H9 (cell line): ENCODE data around the gene DEUP1. TPM values are rescaled to one million over a fixed set of nuclear protein-coding genes. Genes with fewer than 3 reads are reported as not detected.

Experiments used
- DNase-seq: peaks from one replicate; pipeline ENCODE4 v3.0.0-alpha.2; 2017
- H2AFZ ChIP-seq: one replicate; pipeline ENCODE4 v1.6.1; 2013; ENCODE audit warnings: mild to moderate bottlenecking, low read length, control low read depth, moderate library complexity
- H2AK5ac ChIP-seq: 2 replicates; pipeline ENCODE4 v1.6.1; 2013; ENCODE audit warnings: low read length, control low read depth, mixed read lengths; ENCODE audit not compliant: insufficient read length
- H2BK120ac ChIP-seq: one replicate; pipeline ENCODE4 v1.6.1; 2013; ENCODE audit warnings: low read depth, mild to moderate bottlenecking, low read length, control low read depth, inconsistent platforms; ENCODE audit not compliant: poor library complexity, severe bottlenecking
- H2BK12ac ChIP-seq: 2 replicates; pipeline ENCODE4 v1.6.1; 2013; ENCODE audit warnings: low read length, control low read depth, mixed read lengths, low read depth; ENCODE audit not compliant: insufficient read length
- H2BK15ac ChIP-seq: 2 replicates; pipeline ENCODE4 v1.6.1; 2013; ENCODE audit warnings: low read depth, low read length, control low read depth
- H2BK20ac ChIP-seq: one replicate; pipeline ENCODE4 v1.6.1; 2013; ENCODE audit warnings: low read depth, mild to moderate bottlenecking, low read length, control low read depth, inconsistent platforms; ENCODE audit not compliant: poor library complexity, severe bottlenecking
- H2BK5ac ChIP-seq: 2 replicates; pipeline ENCODE4 v1.6.1; 2013; ENCODE audit warnings: low read length, control low read depth, mixed read lengths; ENCODE audit not compliant: insufficient read length
- H3K14ac ChIP-seq: 2 replicates; pipeline ENCODE4 v1.6.1; 2013; ENCODE audit warnings: low read length, control low read depth; ENCODE audit not compliant: insufficient read depth
- H3K18ac ChIP-seq: 2 replicates; pipeline ENCODE4 v1.6.1; 2013; ENCODE audit warnings: low read depth, mild to moderate bottlenecking, mixed read lengths, low read length, control low read depth; ENCODE audit not compliant: insufficient read length
- H3K23ac ChIP-seq: 2 replicates; pipeline ENCODE4 v1.6.1; 2013; ENCODE audit warnings: low read length, control low read depth, mixed read lengths, low read depth; ENCODE audit not compliant: insufficient read length
- H3K23me2 ChIP-seq: 2 replicates; pipeline ENCODE4 v1.6.1; 2013; ENCODE audit warnings: low read depth, mild to moderate bottlenecking, mixed read lengths, low read length, control low read depth; ENCODE audit not compliant: insufficient read length, poor library complexity, severe bottlenecking
- H3K27ac ChIP-seq: 2 replicates; pipeline ENCODE4 v1.5.1; 2013; ENCODE audit warnings: low read length, control low read depth, mixed read lengths, low read depth; ENCODE audit not compliant: insufficient read length
- H3K27me3 ChIP-seq: 2 replicates; pipeline ENCODE4 v1.6.1; 2013; ENCODE audit warnings: low read length, control low read depth, inconsistent platforms; ENCODE audit not compliant: insufficient read depth
- H3K4ac ChIP-seq: 2 replicates; pipeline ENCODE4 v1.6.1; 2013; ENCODE audit warnings: low read depth, mild to moderate bottlenecking, control low read depth, inconsistent platforms, low read length, moderate library complexity
- H3K4me1 ChIP-seq: 2 replicates; pipeline ENCODE4 v1.6.1; 2013; ENCODE audit warnings: low read length, control low read depth, inconsistent platforms; ENCODE audit not compliant: insufficient read depth
- H3K4me2 ChIP-seq: 2 replicates; pipeline ENCODE4 v1.6.1; 2013; ENCODE audit warnings: low read length, control low read depth, mixed read lengths; ENCODE audit not compliant: insufficient read length, insufficient read depth
- H3K56ac ChIP-seq: 2 replicates; pipeline ENCODE4 v1.6.1; 2013; ENCODE audit warnings: low read depth, mild to moderate bottlenecking, mixed read lengths, low read length, control low read depth; ENCODE audit not compliant: insufficient read length
- H3K79me1 ChIP-seq: 2 replicates; pipeline ENCODE4 v1.6.1; 2013; ENCODE audit warnings: low read depth, mild to moderate bottlenecking, moderate library complexity, low read length, control low read depth, inconsistent platforms; ENCODE audit not compliant: insufficient read depth, poor library complexity, severe bottlenecking
- H3K79me2 ChIP-seq: 2 replicates; pipeline ENCODE4 v1.6.1; 2013; ENCODE audit warnings: low read length, control low read depth, inconsistent platforms; ENCODE audit not compliant: insufficient read depth
- H3K9ac ChIP-seq: 2 replicates; pipeline ENCODE4 v1.6.1; 2013; ENCODE audit warnings: low read length, control low read depth, mixed read lengths; ENCODE audit not compliant: insufficient read length; ENCODE audit errors: extremely low read depth
- H3K9me3 ChIP-seq: one replicate; pipeline ENCODE4 v1.6.1; 2013; ENCODE audit warnings: low read depth, low read length, inconsistent platforms; ENCODE audit not compliant: control insufficient read depth
- H3T11ph ChIP-seq: one replicate; pipeline ENCODE4 v1.6.1; 2013; ENCODE audit warnings: mild to moderate bottlenecking, low read length, control low read depth, inconsistent platforms
- H4K20me1 ChIP-seq: one replicate; pipeline ENCODE4 v1.6.1; 2013; ENCODE audit not compliant: control insufficient read depth, insufficient read length, insufficient read depth
- H4K5ac ChIP-seq: 2 replicates; pipeline ENCODE4 v1.6.1; 2013; ENCODE audit warnings: low read depth, mild to moderate bottlenecking, mixed read lengths, low read length, control low read depth; ENCODE audit not compliant: insufficient read length
- H4K8ac ChIP-seq: replicated peaks from 2 replicates; pipeline ENCODE4 v1.6.1; 2013; ENCODE audit warnings: low read length, control low read depth, mixed read lengths, low read depth; ENCODE audit not compliant: insufficient read length
- H4K91ac ChIP-seq: 2 replicates; pipeline ENCODE4 v1.6.1; 2013; ENCODE audit warnings: low read depth, mild to moderate bottlenecking, moderate library complexity, mixed read lengths, low read length, control low read depth; ENCODE audit not compliant: insufficient read length
- H3K27ac Mint-ChIP-seq, 3 experiments: 2 replicates in 2 of 3; 3 replicates in 1 of 3; pipeline ENCODE4 v1.8.0; 2020 to 2021; ENCODE audit warnings: mixed read lengths in 3 of 3, mild to moderate bottlenecking in 1 of 3, moderate library complexity in 1 of 3
- H3K27me3 Mint-ChIP-seq: 2 replicates; pipeline ENCODE4 v1.8.0; 2021; ENCODE audit warnings: low read depth, mild to moderate bottlenecking, moderate library complexity, mixed read lengths
- H3K36me3 Mint-ChIP-seq, 3 experiments: 2 replicates in 2 of 3; 3 replicates in 1 of 3; pipeline ENCODE4 v1.8.0; 2020 to 2021; ENCODE audit warnings: low read depth in 3 of 3, mixed read lengths in 3 of 3; ENCODE audit not compliant: insufficient read depth in 1 of 3
- H3K4me1 Mint-ChIP-seq, 2 experiments: 2 replicates each; pipeline ENCODE4 v1.8.0; 2020; ENCODE audit warnings: mixed read lengths in 2 of 2
- H3K4me3 Mint-ChIP-seq, 2 experiments: 2 replicates in 1 of 2; 3 replicates in 1 of 2; pipeline ENCODE4 v1.8.0; 2020 to 2021; ENCODE audit warnings: mild to moderate bottlenecking in 2 of 2, mixed read lengths in 2 of 2, moderate library complexity in 1 of 2
- H3K9me3 Mint-ChIP-seq, 2 experiments: 2 replicates in 1 of 2; 3 replicates in 1 of 2; pipeline ENCODE4 v1.8.0; 2020; ENCODE audit warnings: mild to moderate bottlenecking in 2 of 2, mixed read lengths in 2 of 2, moderate library complexity in 1 of 2
- WGBS: extraction: QIAGEN DNeasy Blood & Tissue Kit; methylation state at CpG from one replicate; pipeline ENCODE4 v1.1.7; 2013; ENCODE audit warnings: missing lambda C conversion rate, low lambda C conversion rate, mixed read lengths; ENCODE audit not compliant: insufficient read length; ENCODE audit errors: extremely low coverage; 5-methylcytosine and 5-hydroxymethylcytosine counted together
- total RNA-seq: library from RNA; stranded (reverse); gene quantifications from 2 replicates; pipeline ENCODE4 v1.2.1, GENCODE V29; 2021
- TF ChIP-seq, protein P1 (sequence below): fragments of 200-600 bp; sonication (generic); conservative IDR thresholded peaks from 3 replicates; pipeline ENCODE4 v1.8.0; 2021; ENCODE audit warnings: antibody characterized with exemption, mild to moderate bottlenecking

DEUP1 gene
- total RNA-seq, 1 experiment from 2014 or later: 0.22 TPM

DNA sequence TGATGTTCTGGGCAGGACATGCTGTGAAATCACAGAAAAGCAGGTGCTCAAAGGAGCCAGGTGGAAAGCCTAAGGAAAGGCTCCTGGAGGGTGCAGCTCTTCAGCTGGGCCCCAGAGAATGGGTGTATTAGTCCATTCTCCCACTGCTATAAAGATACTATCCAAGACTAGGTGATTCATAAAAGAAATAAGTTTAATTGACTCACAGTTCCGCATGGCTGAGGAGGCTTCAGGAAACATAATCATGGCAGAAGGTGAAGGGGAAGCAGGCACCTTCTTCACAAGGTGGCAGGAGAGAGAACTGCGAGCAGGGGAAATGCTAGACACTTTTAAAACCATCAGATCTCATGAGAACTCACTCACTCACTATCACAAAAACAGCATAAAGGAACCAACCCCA is 43.1 kb upstream of the DEUP1 start:
- H3K23ac ChIP-seq: no peak overlapping the region
- no peak overlapping the region for H2BK120ac ChIP-seq
- no peak overlapping the region for H2AK5ac ChIP-seq
- H2BK20ac ChIP-seq: no peak overlapping the region
- no CpG with 5 or more reads among the region's 2 CpGs for WGBS
- H3K9ac ChIP-seq: no peak overlapping the region
- no peak overlapping the region for H3K14ac ChIP-seq
- Mint-ChIP-seq H3K27ac (no peak overlapping the region), H3K9me3 (no peaks in the 10 kb centered on the region), H3K27me3 (no peaks in the 10 kb centered on the region), H3K4me1 (no peaks in the 10 kb centered on the region), H3K36me3 (no peaks in the 10 kb centered on the region), H3K4me3 (no peak overlapping the region)
- no peak overlapping the region for H4K91ac ChIP-seq
- H3K18ac ChIP-seq: no peak overlapping the region
- no peak overlapping the region for H3K56ac ChIP-seq
- TF ChIP-seq, protein P1, sequence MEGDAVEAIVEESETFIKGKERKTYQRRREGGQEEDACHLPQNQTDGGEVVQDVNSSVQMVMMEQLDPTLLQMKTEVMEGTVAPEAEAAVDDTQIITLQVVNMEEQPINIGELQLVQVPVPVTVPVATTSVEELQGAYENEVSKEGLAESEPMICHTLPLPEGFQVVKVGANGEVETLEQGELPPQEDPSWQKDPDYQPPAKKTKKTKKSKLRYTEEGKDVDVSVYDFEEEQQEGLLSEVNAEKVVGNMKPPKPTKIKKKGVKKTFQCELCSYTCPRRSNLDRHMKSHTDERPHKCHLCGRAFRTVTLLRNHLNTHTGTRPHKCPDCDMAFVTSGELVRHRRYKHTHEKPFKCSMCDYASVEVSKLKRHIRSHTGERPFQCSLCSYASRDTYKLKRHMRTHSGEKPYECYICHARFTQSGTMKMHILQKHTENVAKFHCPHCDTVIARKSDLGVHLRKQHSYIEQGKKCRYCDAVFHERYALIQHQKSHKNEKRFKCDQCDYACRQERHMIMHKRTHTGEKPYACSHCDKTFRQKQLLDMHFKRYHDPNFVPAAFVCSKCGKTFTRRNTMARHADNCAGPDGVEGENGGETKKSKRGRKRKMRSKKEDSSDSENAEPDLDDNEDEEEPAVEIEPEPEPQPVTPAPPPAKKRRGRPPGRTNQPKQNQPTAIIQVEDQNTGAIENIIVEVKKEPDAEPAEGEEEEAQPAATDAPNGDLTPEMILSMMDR: no peak
- H3K4ac ChIP-seq: no peak overlapping the region
- H2BK5ac ChIP-seq: no peak overlapping the region
- no peaks in the 10 kb centered on the region for H3K4me1 ChIP-seq
- no peak for DNase-seq
- H3K27me3 ChIP-seq: no peaks in the 10 kb centered on the region
- H3T11ph ChIP-seq: no peak overlapping the region
- no peak overlapping the region for H2BK12ac ChIP-seq
- no peak overlapping the region for H3K4me2 ChIP-seq
- H2BK15ac ChIP-seq: no peak overlapping the region
- no peaks in the 10 kb centered on the region for H4K20me1 ChIP-seq
- no peak overlapping the region for H3K27ac ChIP-seq
- no peak overlapping the region for H2AFZ ChIP-seq
- no peak overlapping the region for H4K8ac ChIP-seq
- H4K5ac ChIP-seq: no peak overlapping the region
- H3K9me3 ChIP-seq: no peaks in the 10 kb centered on the region
- no peaks in the 10 kb centered on the region for H3K79me2 ChIP-seq
- no peaks in the 10 kb centered on the region for H3K79me1 ChIP-seq
- H3K23me2 ChIP-seq: no peaks in the 10 kb centered on the region
